ENCODE measurements around the gene RERE. TPM values are rescaled to one million over a fixed set of nuclear protein-coding genes. Genes with fewer than 3 reads are reported as not detected.

RERE gene
- total RNA-seq, 1 donor from 2014 or later = 88.5 TPM

DNA sequence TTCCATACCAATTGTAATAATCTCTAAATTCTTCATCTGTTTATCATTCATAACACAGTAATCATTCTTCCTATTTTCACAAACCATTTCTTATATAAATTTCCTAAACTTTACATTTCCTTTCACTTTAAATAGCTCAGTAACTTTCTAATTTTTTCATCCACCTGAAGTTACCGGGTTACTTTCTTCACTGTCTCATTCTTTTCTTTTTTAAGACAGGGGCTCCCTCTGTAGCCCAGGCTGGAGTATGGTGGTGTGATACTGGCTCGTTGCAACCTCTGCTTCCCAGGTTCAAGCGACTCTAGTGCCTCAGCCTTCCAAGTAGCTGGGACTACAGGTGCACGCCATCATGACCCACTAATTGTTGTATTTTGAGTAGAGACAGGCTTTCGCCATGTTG lies 41.3 kb downstream of the RERE start:
- no peak overlapping the region for H3K27ac ChIP-seq
- ATAC-seq (no peak), DNase-seq (no peak)
- no peaks in the 10 kb centered on the region for H3K4me1 ChIP-seq
- H3K36me3 ChIP-seq = no peaks in the 10 kb centered on the region
- H3K9me3 ChIP-seq = no peaks in the 10 kb centered on the region
- H3K4me3 ChIP-seq = no peak overlapping the region
- intact Hi-C loops (cut with DNase I) = no loop called here
- TF ChIP-seq, protein P1, sequence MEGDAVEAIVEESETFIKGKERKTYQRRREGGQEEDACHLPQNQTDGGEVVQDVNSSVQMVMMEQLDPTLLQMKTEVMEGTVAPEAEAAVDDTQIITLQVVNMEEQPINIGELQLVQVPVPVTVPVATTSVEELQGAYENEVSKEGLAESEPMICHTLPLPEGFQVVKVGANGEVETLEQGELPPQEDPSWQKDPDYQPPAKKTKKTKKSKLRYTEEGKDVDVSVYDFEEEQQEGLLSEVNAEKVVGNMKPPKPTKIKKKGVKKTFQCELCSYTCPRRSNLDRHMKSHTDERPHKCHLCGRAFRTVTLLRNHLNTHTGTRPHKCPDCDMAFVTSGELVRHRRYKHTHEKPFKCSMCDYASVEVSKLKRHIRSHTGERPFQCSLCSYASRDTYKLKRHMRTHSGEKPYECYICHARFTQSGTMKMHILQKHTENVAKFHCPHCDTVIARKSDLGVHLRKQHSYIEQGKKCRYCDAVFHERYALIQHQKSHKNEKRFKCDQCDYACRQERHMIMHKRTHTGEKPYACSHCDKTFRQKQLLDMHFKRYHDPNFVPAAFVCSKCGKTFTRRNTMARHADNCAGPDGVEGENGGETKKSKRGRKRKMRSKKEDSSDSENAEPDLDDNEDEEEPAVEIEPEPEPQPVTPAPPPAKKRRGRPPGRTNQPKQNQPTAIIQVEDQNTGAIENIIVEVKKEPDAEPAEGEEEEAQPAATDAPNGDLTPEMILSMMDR (IDR thresholded peaks at IDR 0.05) = no peak
- no peaks in the 10 kb centered on the region for H3K27me3 ChIP-seq (ENCODE audit: low read depth)

DNA sequence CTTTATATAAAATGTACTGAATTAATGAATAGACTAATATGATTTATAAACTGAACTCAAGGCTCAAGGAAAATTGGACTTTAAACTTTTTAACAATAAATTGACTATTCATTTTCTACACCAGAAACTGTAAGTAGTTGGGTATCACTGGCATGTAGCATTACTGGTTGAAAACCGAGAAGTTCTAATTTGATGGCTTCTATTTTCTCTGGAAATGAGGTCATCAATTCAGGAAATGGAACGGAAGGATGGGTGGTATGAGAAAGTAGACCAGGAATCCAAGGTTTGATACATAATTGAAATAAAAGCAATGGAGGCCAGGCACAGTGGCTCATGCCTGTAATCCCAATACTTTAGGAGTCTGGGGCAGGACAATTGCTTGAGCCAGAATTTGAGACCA lies 50.4 kb downstream of the RERE start:
- Histone ChIP-seq H3K36me3 (no peaks in the 10 kb centered on the region), H3K4me1 (peaks cover 11% of the 10 kb centered on the region), H3K27me3 (ENCODE audit: low read depth) (no peaks in the 10 kb centered on the region), H3K9me3 (no peaks in the 10 kb centered on the region), H3K4me3 (no peak overlapping the region), H3K27ac (no peak overlapping the region)
- no peak for DNase-seq
- no peak for ATAC-seq
- intact Hi-C loops (cut with DNase I) = no loop called here
- TF ChIP-seq, protein P1 (IDR thresholded peaks at IDR 0.05) = no peak

DNA sequence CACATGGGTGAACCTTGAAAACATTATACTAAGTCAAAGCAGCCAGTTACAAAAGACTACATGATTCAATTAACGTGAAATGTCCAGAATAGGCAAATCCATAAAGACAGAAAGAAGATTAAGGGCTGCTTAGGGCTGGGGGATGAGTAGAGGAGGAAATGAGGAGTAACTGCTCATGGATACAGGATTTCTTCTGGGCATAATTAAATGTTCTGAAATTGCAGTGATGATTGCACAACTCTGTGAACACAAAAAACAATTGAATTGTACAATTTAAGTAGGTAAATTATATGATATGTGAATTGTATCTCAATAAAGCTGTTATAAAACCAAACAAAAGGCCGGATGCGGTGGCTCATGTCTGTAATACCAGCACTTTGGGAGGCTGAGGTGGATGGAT lies 52.2 kb downstream of the RERE start:
- ATAC-seq = no peak
- peaks cover 11% of the 10 kb centered on the region for H3K4me1 ChIP-seq
- no peak overlapping the region for H3K27ac ChIP-seq
- TF ChIP-seq, protein P1 (IDR thresholded peaks at IDR 0.05) = no peak
- no peaks in the 10 kb centered on the region for H3K9me3 ChIP-seq
- H3K4me3 ChIP-seq = no peak overlapping the region
- H3K27me3 ChIP-seq (ENCODE audit: low read depth) = no peaks in the 10 kb centered on the region
- intact Hi-C loops (cut with DNase I) = no loop called here
- DNase-seq = no peak
- no peaks in the 10 kb centered on the region for H3K36me3 ChIP-seq

DNA sequence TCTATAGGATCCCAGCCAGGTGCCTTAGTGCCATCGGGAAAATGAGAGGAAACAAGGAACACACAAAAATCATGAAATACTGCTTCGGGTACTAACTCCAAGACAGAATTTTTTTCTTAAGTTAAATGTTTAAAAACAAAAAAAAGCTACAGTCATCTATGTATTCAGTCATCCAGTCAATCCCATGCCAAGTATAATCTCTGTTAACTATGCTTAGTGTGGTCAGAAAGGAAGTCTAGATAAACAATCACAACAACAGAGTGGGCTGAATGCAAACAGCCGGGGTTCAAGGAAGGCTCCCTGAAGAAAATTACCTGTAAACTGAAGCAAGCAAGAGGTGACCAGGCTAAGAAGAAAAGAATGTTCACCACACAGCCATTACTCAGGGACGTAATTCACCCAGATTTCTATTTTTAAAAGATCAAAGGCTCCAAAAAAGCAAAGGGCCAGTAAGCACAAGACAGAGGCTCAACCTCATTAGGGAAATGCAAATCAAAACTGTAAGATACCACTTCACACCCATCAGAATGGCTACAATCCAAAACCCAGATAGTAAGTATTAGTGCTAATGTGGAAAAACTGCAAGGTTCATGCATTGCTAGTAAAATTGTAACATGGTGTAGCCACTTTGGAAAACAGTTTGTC lies 53.0 kb downstream of the RERE start:
- DNase-seq (no peak), ATAC-seq (no peak)
- intact Hi-C loops (cut with DNase I) = no loop called here
- TF ChIP-seq, protein P1 (IDR thresholded peaks at IDR 0.05) = no peak
- Histone ChIP-seq H3K4me1 (peaks cover 11% of the 10 kb centered on the region), H3K27me3 (ENCODE audit: low read depth) (no peaks in the 10 kb centered on the region), H3K4me3 (no peak overlapping the region), H3K9me3 (no peaks in the 10 kb centered on the region), H3K27ac (no peak overlapping the region), H3K36me3 (no peaks in the 10 kb centered on the region)

DNA sequence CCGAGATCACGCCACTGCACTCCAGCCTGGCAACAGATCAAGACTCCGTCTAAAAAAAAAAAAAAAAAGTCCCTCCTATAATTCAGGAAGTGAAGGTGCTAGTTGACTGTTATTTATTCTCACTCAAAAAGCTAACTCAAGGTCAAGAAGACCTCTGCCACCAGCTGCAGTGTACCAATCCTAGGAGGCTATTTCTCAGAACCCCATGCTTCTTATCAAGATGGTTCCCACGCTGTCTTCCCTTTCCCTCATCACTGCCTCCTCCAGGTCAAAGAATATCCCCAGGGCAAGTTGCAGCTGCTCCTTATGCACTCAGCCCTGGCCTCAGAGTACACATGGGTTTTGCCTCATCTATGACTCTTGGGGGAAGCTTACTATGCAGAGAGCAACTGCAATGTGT lies 53.6 kb downstream of the RERE start:
- TF ChIP-seq, protein P1 (IDR thresholded peaks at IDR 0.05) = no peak
- Histone ChIP-seq H3K4me3 (no peak overlapping the region), H3K4me1 (peaks cover 11% of the 10 kb centered on the region), H3K9me3 (no peaks in the 10 kb centered on the region), H3K27me3 (ENCODE audit: low read depth) (no peaks in the 10 kb centered on the region), H3K27ac (no peak overlapping the region), H3K36me3 (no peaks in the 10 kb centered on the region)
- DNase-seq (no peak), ATAC-seq (no peak)
- intact Hi-C loops (cut with DNase I) = no loop called here

All from lower lobe of right lung (tissue), 2 donors.